ENCODE measurements around the gene DHRS7C.

Gene DHRS7C

GRCh38 chr17:9830711-9831110, 39.3 kb upstream of the DHRS7C start:
- Histone ChIP-seq H3K36me3 (ENCODE audit: insufficient read depth) (no peaks in the 10 kb centered on the region), H3K27me3 (ENCODE audit: insufficient read depth, low read depth) (no peaks in the 10 kb centered on the region), H4K20me1 (ENCODE audit: insufficient read depth) (no peaks in the 10 kb centered on the region), H2AFZ (ENCODE audit: low read depth) (no peak overlapping the region), H3K27ac (no peak overlapping the region), H3K79me2 (ENCODE audit: insufficient read depth, low read depth) (no peaks in the 10 kb centered on the region), H3K4me1 (ENCODE audit: low read depth, poor library complexity, severe bottlenecking) (no peaks in the 10 kb centered on the region), H3K9ac (no peak overlapping the region), H3K4me3 (IDR thresholded peaks at IDR 0.05; ENCODE audit: insufficient read depth, low read depth, low read length) (no peak overlapping the region), H3K4me2 (no peak overlapping the region)
- TF ChIP-seq CTCF (conservative IDR thresholded peaks at IDR 0.05; ENCODE audit: low read depth, low read length): no peak

GRCh38 chr17:9829343-9829742, 38.0 kb upstream of the DHRS7C start:
- no peak for TF ChIP-seq CTCF (conservative IDR thresholded peaks at IDR 0.05; ENCODE audit: low read depth, low read length)
- Histone ChIP-seq H3K27me3 (ENCODE audit: insufficient read depth, low read depth) (no peaks in the 10 kb centered on the region), H2AFZ (ENCODE audit: low read depth) (no peak overlapping the region), H3K4me2 (no peak overlapping the region), H3K36me3 (ENCODE audit: insufficient read depth) (no peaks in the 10 kb centered on the region), H3K9ac (no peak overlapping the region), H3K4me1 (ENCODE audit: low read depth, poor library complexity, severe bottlenecking) (no peaks in the 10 kb centered on the region), H3K79me2 (ENCODE audit: insufficient read depth, low read depth) (no peaks in the 10 kb centered on the region), H4K20me1 (ENCODE audit: insufficient read depth) (no peaks in the 10 kb centered on the region), H3K27ac (no peak overlapping the region), H3K4me3 (IDR thresholded peaks at IDR 0.05; ENCODE audit: insufficient read depth, low read depth, low read length) (no peak overlapping the region)

GRCh38 chr17:9828296-9829295, 37.2 kb upstream of the DHRS7C start:
- H3K4me2 ChIP-seq: no peak overlapping the region
- H4K20me1 ChIP-seq (ENCODE audit: insufficient read depth): no peaks in the 10 kb centered on the region
- H2AFZ ChIP-seq (ENCODE audit: low read depth): no peak overlapping the region
- H3K27me3 ChIP-seq (ENCODE audit: insufficient read depth, low read depth): no peaks in the 10 kb centered on the region
- no peak overlapping the region for H3K27ac ChIP-seq
- H3K9ac ChIP-seq: no peak overlapping the region
- H3K79me2 ChIP-seq (ENCODE audit: insufficient read depth, low read depth): no peaks in the 10 kb centered on the region
- TF ChIP-seq CTCF (conservative IDR thresholded peaks at IDR 0.05; ENCODE audit: low read depth, low read length): no peak
- H3K4me1 ChIP-seq (ENCODE audit: low read depth, poor library complexity, severe bottlenecking): no peaks in the 10 kb centered on the region
- no peak overlapping the region for H3K4me3 ChIP-seq (IDR thresholded peaks at IDR 0.05; ENCODE audit: insufficient read depth, low read depth, low read length)
- no peaks in the 10 kb centered on the region for H3K36me3 ChIP-seq (ENCODE audit: insufficient read depth)

GRCh38 chr17:9825641-9826150, 34.3 kb upstream of the DHRS7C start, which contains the start of gene GLP2R:
Gene GLP2R, plus strand, starts transcription at chr17:9825924. Its CDS starts 140 bp downstream, at chr17:9826064.
- no peak within 1 kb of the TSS for H3K9ac ChIP-seq

More at GRCh38 chr17:9825641-9826150, 34.3 kb upstream of the DHRS7C start, which contains the start of gene GLP2R:
- Histone ChIP-seq H3K4me1 (ENCODE audit: low read depth, poor library complexity, severe bottlenecking) (no peaks in the 10 kb centered on the region), H3K27ac (no peak within 1 kb of the TSS), H3K27me3 (ENCODE audit: insufficient read depth, low read depth) (no peaks in the 10 kb centered on the region), H3K36me3 (ENCODE audit: insufficient read depth) (no peaks in the 10 kb centered on the region), H3K4me3 (IDR thresholded peaks at IDR 0.05; ENCODE audit: insufficient read depth, low read depth, low read length) (no peak within 1 kb of the TSS), H4K20me1 (ENCODE audit: insufficient read depth) (no peaks in the 10 kb centered on the region), H2AFZ (ENCODE audit: low read depth) (no peak within 1 kb of the TSS), H3K79me2 (ENCODE audit: insufficient read depth, low read depth) (no peaks in the 10 kb centered on the region), H3K4me2 (no peak within 1 kb of the TSS)
- no peak for TF ChIP-seq CTCF (conservative IDR thresholded peaks at IDR 0.05; ENCODE audit: low read depth, low read length)

Data from KMS-11 (cell line).